Activated CD4-positive, alpha-beta memory T cell treated with anti-CD3 and anti-CD28 coated beads, Interleukin-2, amount 10 ng/mL, durations not matched to agents 7 days and 5 days (primary cell): Measurements from ENCODE around the gene FBXO15. TPM values are rescaled to one million over a fixed set of nuclear protein-coding genes. Genes with fewer than 3 reads are reported as not detected.

Experiments used
- CTCF ChIA-PET: fragments of 350-600 bp; sonication (Branson Sonifier 250); formaldehyde crosslinking; loops from one replicate; lab custom pipeline; 2021; ENCODE audit warnings: antibody characterized with exemption, inconsistent platforms; lab: Charles Lee
- POLR2A ChIA-PET: fragments of 350-600 bp; sonication (Branson Sonifier 250); formaldehyde crosslinking; loops from one replicate; lab custom pipeline; 2021; ENCODE audit warnings: antibody characterized with exemption; lab: Charles Lee
- DNase-seq: peaks from one replicate; pipeline ENCODE4 v3.0.0-alpha.2; 2020
- H3K27ac Mint-ChIP-seq: one replicate; pipeline ENCODE4 v1.8.0; 2021; ENCODE audit warnings: mild to moderate bottlenecking, mixed read lengths
- H3K27me3 Mint-ChIP-seq: one replicate; pipeline ENCODE4 v1.8.0; 2021; ENCODE audit warnings: mixed read lengths
- H3K36me3 Mint-ChIP-seq: one replicate; pipeline ENCODE4 v1.8.0; 2021; ENCODE audit warnings: low read depth, mixed read lengths
- H3K4me1 Mint-ChIP-seq: one replicate; pipeline ENCODE4 v1.8.0; 2021; ENCODE audit warnings: mixed read lengths
- H3K4me3 Mint-ChIP-seq: one replicate; pipeline ENCODE4 v1.8.0; 2021; ENCODE audit warnings: mild to moderate bottlenecking, mixed read lengths
- H3K9me3 Mint-ChIP-seq: one replicate; pipeline ENCODE4 v1.8.0; 2021; ENCODE audit warnings: mixed read lengths
- total RNA-seq, 2 experiments: library from RNA; stranded (reverse); gene quantifications; one replicate each; pipeline ENCODE4 v1.2.3, GENCODE V29; 2021

FBXO15 gene
- total RNA-seq, 2 experiments from 2014 or later, result 0.60 to 1.1 TPM

GRCh38 chr18:74064510-74064909 is 83.1 kb downstream of the FBXO15 start:
- Mint-ChIP-seq H3K27me3 (peaks cover 2% of the 10 kb centered on the region), H3K4me3 (no peak overlapping the region), H3K27ac (no peak overlapping the region), H3K4me1 (peaks cover 28% of the 10 kb centered on the region), H3K36me3 (no peaks in the 10 kb centered on the region), H3K9me3 (no peaks in the 10 kb centered on the region)
- peak; percentile 40 for DNase-seq
- ChIA-PET POLR2A (interaction anchor here (0.9 to 1.9 kb wide), 2 partner anchors 9 to 18 kb away, joined by 3 to 7 read pairs; no protein-coding TSS in a partner anchor), CTCF (interaction anchor here (1.2 to 1.7 kb wide), 3 partner anchors 18 to 24 kb away, joined by 3 to 4 read pairs (median 4); no protein-coding TSS in a partner anchor)

- Mint-ChIP-seq H3K4me1 (peaks cover 28% of the 10 kb centered on the region), H3K4me3 (no peak overlapping the region), H3K27me3 (peaks cover 2% of the 10 kb centered on the region), H3K36me3 (no peaks in the 10 kb centered on the region), H3K9me3 (no peaks in the 10 kb centered on the region), H3K27ac (no peak overlapping the region)
- ChIA-PET CTCF (interaction anchor here (0.8 to 1.7 kb wide), 5 partner anchors 19 to 430 kb away, joined by 3 to 4 read pairs (median 3); no protein-coding TSS in a partner anchor), POLR2A (interaction anchor here (0.8 kb wide), 1 partner anchor 19 kb away, joined by 4 read pairs; no protein-coding TSS in a partner anchor)
- DNase-seq, result no peak
Observed at GRCh38 chr18:74063557-74063956, 84.1 kb downstream of the FBXO15 start.

DNA sequence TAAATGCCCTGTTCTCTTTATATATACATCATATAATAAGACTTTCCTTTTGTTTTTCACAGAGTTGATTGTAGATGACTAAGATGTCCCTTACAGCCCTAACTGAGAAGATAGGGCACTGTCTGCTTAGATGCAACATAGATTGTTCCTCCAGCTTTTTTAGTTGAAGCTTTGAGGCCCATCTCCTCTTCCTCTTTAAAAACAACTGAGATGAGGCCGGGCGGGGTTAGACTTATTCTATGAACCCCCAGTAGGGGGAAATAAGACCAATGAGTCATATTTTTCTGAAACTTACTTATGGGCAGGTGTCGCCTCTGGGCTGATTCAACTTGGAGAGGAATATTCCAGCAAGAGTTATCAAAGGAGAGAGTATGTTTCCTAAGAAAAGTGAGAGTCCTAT is 84.6 kb downstream of the FBXO15 start:
- Mint-ChIP-seq H3K9me3 (no peaks in the 10 kb centered on the region), H3K4me1 (peaks cover 28% of the 10 kb centered on the region), H3K36me3 (no peaks in the 10 kb centered on the region), H3K27ac (no peak overlapping the region), H3K4me3 (no peak overlapping the region), H3K27me3 (peaks cover 2% of the 10 kb centered on the region)
- no peak for DNase-seq
- POLR2A ChIA-PET, result no interaction called here
- CTCF ChIA-PET, result interaction anchor here (0.8 to 1.6 kb wide), 3 partner anchors 19 to 431 kb away, joined by 3 read pairs; no protein-coding TSS in a partner anchor

- Mint-ChIP-seq H3K27me3 (peaks cover 6% of the 10 kb centered on the region), H3K4me3 (no peak overlapping the region), H3K9me3 (no peaks in the 10 kb centered on the region), H3K36me3 (no peaks in the 10 kb centered on the region), H3K4me1 (peaks cover 28% of the 10 kb centered on the region), H3K27ac (no peak overlapping the region)
- CTCF ChIA-PET, result interaction anchor here (1.6 kb wide), 1 partner anchor 22 kb away, joined by 3 read pairs; no protein-coding TSS in a partner anchor
- POLR2A ChIA-PET, result no interaction called here
- DNase-seq, result no peak
Observed at GRCh38 chr18:74062037-74062436, 85.6 kb downstream of the FBXO15 start.

DNA sequence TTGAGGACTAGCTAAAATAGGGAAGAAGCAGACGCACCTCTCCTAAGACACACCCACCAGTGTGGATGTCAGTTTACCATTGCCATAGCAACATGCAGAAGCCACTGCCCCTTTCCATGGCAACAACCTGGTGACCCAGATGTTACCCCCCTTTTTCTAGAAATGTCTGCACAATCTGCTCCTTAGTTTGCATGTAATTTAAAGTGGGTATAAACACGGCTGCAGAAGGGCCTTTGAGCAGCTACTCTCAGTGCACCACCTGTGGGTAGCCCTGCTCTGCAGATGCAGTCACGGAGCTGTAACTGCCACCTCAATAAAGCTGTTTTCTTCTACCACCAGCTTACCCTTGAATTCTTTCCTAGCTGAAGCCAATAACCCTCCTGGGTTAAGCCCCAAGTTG is 87.1 kb downstream of the FBXO15 start:
- CTCF ChIA-PET, result no interaction called here
- Mint-ChIP-seq H3K4me3 (no peak overlapping the region), H3K27me3 (peaks cover 8% of the 10 kb centered on the region), H3K36me3 (peaks cover 5% of the 10 kb centered on the region), H3K9me3 (no peaks in the 10 kb centered on the region), H3K4me1 (peaks cover 28% of the 10 kb centered on the region), H3K27ac (no peak overlapping the region)
- POLR2A ChIA-PET, result no interaction called here
- no peak for DNase-seq

DNA sequence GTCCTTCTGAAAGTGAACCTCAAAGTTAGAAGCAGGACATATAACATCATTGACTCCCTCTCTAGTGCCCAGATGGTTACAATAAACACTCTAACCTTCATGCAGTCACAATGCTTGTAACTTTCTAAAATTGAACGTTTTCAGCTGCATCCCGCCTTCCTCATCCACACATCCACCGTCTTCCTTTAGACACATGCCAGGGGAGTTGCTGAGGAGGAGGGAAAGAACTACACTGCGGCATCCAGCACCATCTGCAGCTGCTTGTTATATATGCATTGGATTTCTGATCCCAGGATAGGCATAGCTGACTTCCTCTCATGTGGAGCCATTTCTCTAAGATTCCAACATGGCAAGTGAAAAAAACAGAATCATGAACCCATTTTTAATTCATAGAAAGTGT is 96.8 kb downstream of the FBXO15 start:
- Mint-ChIP-seq H3K27me3 (peaks cover 1% of the 10 kb centered on the region), H3K36me3 (peaks cover 1% of the 10 kb centered on the region), H3K27ac (no peak overlapping the region), H3K4me3 (no peak overlapping the region), H3K4me1 (peaks cover 2% of the 10 kb centered on the region), H3K9me3 (no peaks in the 10 kb centered on the region)
- no peak for DNase-seq
- ChIA-PET POLR2A (no interaction called here), CTCF (interaction anchor here (1.3 to 1.6 kb wide), 2 partner anchors 10 to 32 kb away, joined by 3 to 4 read pairs; no protein-coding TSS in a partner anchor)

DNA sequence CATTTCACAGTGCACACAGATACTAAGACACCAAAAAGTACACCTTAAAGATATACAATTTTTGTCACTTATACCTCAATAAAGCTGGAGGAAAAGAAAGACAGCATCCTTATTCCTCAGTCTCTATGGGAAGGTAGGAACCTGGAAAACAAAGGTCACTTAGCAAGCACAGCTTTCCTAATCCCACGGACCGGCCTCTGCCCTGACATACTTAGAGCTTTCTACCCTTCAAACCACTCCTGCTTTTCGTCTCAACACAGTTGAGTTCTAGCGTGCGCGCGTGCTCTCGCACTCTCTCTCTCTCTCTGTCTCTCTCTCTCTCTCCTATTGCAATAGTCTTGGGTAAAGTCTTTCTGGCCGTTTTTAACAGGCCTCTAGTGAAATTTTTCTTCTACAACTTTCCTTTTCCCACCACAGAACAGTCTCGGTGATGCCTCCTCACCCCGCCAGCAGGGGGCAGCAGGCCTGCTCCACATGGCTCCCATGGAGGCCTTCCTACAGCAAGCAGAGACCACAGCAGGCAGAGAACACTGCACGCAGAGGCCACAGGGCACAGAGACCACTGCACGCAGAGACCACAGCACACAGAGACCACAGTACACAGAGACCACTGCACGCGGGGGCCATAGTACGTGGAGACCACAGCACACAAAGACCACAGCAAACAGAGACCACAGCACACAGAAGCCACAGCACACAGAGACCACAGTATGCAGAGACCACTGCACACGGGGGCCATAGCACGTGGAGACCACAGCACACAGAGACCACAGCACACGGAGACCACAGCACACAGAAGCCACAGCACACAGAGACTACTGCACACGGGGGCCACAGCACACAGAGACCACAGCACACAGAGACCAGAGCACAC is 106.9 kb downstream of the FBXO15 start:
- Mint-ChIP-seq H3K27ac (no peak overlapping the region), H3K4me1 (no peaks in the 10 kb centered on the region), H3K4me3 (no peak overlapping the region), H3K27me3 (no peaks in the 10 kb centered on the region), H3K36me3 (no peaks in the 10 kb centered on the region), H3K9me3 (no peaks in the 10 kb centered on the region)
- CTCF ChIA-PET, result interaction anchor here (0.7 to 1.3 kb wide), 5 partner anchors 9 to 301 kb away, joined by 3 read pairs; no protein-coding TSS in a partner anchor
- DNase-seq, result peak; percentile 66
- POLR2A ChIA-PET, result no interaction called here

GRCh38 chr18:74040008-74040407 is 107.6 kb downstream of the FBXO15 start:
- no peak for DNase-seq
- ChIA-PET CTCF (interaction anchor here (0.7 to 1.3 kb wide), 5 partner anchors 10 to 302 kb away, joined by 3 read pairs; no protein-coding TSS in a partner anchor), POLR2A (no interaction called here)
- Mint-ChIP-seq H3K4me3 (no peak overlapping the region), H3K9me3 (no peaks in the 10 kb centered on the region), H3K4me1 (no peaks in the 10 kb centered on the region), H3K36me3 (no peaks in the 10 kb centered on the region), H3K27me3 (no peaks in the 10 kb centered on the region), H3K27ac (no peak overlapping the region)

GRCh38 chr18:74029161-74029560 is 118.5 kb downstream of the FBXO15 start:
- no peaks in the 10 kb centered on the region for H3K36me3 Mint-ChIP-seq
- H3K9me3 Mint-ChIP-seq, result no peaks in the 10 kb centered on the region
- no peak overlapping the region for H3K27ac Mint-ChIP-seq
- POLR2A ChIA-PET, result no interaction called here
- no peak for DNase-seq
- no peaks in the 10 kb centered on the region for H3K4me1 Mint-ChIP-seq
- H3K4me3 Mint-ChIP-seq, result no peak overlapping the region
- CTCF ChIA-PET, result interaction anchor here (0.6 kb wide), 1 partner anchor 9 kb away, joined by 3 read pairs; no protein-coding TSS in a partner anchor
- H3K27me3 Mint-ChIP-seq, result peaks cover 11% of the 10 kb centered on the region

Other genes starting within 250 kb of the FBXO15 start
- gene TIMM21, start 689 bp upstream of the FBXO15 start, total RNA-seq, result 10 to 100 TPM; 18.4 to 18.7 TPM
- 10 to 100 TPM; 20.4 to 21.9 TPM for gene CYB5A, start 144.1 kb upstream of the FBXO15 start, total RNA-seq
- not detected for gene C18orf63, start 168.0 kb upstream of the FBXO15 start, total RNA-seq